GM06990 (cell line): ENCODE measurements around the gene MAP4K1.
"Not testable (repeated sequence)": the region's sequence is repeated elsewhere in the genome, so short reads cannot be mapped to it uniquely, and the experiment has no call there.

Experiments used
- DNase-seq: peaks from one replicate; pipeline ENCODE4 v3.0.0-alpha.2; 2011; ENCODE audit not compliant: insufficient read length; ENCODE audit errors: extremely low read depth
- H3K27me3 ChIP-seq: replicated peaks from 2 replicates; pipeline ENCODE4 v1.6.0; 2011; ENCODE audit warnings: low read length; ENCODE audit not compliant: control insufficient read depth, insufficient read depth
- H3K36me3 ChIP-seq: 2 replicates; pipeline ENCODE4 v1.5.1; 2011; ENCODE audit warnings: low read length; ENCODE audit not compliant: control insufficient read depth, insufficient read depth
- H3K4me3 ChIP-seq: replicated peaks from 2 replicates; pipeline ENCODE4 v1.5.1; 2011; ENCODE audit warnings: low read depth, mild to moderate bottlenecking, control low read depth, low read length
- CTCF ChIP-seq: IDR thresholded peaks from 2 replicates; pipeline ENCODE4 v1.5.1; 2011; ENCODE audit warnings: low read length, control low read depth, mild to moderate bottlenecking, inconsistent platforms; ENCODE audit not compliant: insufficient read depth, poor library complexity, severe bottlenecking

MAP4K1 gene

DNA sequence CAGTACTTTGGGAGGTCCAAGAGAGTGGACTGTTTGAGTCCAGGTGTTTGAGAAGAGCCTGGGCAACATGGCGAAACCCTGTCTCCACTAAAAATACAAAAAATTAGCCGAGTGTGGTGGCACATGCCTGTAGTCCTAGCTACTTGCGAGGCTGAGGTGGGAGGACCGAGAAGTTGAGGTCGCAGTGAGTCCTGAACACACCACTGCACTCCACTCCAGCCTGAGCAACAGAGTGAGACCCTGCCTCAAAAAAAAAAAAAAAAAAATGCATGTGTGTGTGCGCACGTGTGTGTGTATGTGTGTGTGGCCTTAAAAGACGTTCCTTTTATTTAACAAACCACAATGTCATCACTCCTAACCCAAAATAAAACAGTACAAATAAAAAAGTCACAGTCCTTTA is 62.6 kb downstream of the MAP4K1 start:
- Histone ChIP-seq H3K27me3 (no peaks in the 10 kb centered on the region), H3K4me3 (no peak overlapping the region), H3K36me3 (no peaks in the 10 kb centered on the region)
- DNase-seq = no peak
- TF ChIP-seq CTCF = no peak

DNA sequence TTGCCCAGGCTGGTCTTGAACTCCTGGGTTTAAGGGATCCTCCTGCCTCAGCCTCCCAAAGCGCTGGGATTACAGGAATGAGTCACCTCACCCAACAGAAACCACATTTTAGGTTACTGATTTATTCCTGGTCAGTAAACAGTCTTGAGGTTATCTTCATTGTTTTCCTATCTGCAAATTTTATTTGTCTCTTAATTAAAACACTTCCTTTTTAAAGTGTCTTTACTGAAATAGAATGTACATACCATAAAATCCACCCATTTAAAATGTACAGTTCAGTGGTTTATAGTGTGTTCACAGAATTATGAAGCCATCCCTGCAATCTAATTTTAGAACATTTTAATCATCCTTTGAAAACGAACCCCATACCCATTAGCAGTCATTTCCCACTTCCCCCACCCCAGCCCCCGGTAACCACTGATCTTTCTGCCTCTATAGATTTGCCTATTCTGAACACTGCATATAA is 63.0 kb downstream of the MAP4K1 start:
- no peaks in the 10 kb centered on the region for H3K36me3 ChIP-seq

DNA sequence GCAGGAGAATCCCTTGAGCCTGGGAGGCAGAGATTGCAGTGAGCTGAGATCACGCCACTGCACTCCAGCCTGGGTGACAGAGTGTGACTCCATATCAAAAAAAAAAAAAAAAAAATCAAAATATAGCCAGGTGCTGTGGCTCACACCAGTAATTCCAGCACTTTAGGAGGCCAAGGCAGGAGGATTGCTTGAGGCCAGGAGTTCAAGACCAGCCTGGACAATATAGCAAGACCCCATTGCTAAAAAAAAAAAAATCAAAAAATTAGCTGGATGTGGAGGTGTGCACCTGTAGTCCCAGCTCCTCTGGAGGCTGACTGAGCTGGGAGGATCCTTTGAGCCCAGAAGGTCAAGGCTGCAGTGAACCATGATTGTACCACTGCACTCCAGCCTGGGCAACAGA is 64.5 kb downstream of the MAP4K1 start:
- DNase-seq, H3K4me3 ChIP-seq, H3K36me3 ChIP-seq, H3K27me3 ChIP-seq: not testable (repeated sequence)

More for the DNA sequence above, 63.0 kb downstream of the MAP4K1 start:
- H3K27me3 ChIP-seq = no peaks in the 10 kb centered on the region
- peak; percentile 57 for DNase-seq
- TF ChIP-seq CTCF = no peak
- H3K4me3 ChIP-seq = no peak overlapping the region

- DNase-seq = peak; percentile 56
These were observed 66.3 kb downstream of the MAP4K1 start for GRCh38 chr19:38551450-38551813.

GRCh38 chr19:38550376-38550775 is 67.4 kb downstream of the MAP4K1 start:
- Histone ChIP-seq H3K36me3 (no peaks in the 10 kb centered on the region), H3K4me3 (no peak overlapping the region), H3K27me3 (no peaks in the 10 kb centered on the region)
- TF ChIP-seq CTCF = no peak
- no peak for DNase-seq

More at GRCh38 chr19:38551450-38551813, 66.3 kb downstream of the MAP4K1 start:
- no peak overlapping the region for H3K4me3 ChIP-seq
- no peaks in the 10 kb centered on the region for H3K27me3 ChIP-seq
- H3K36me3 ChIP-seq = no peaks in the 10 kb centered on the region
- no peak for TF ChIP-seq CTCF

GRCh38 chr19:38549942-38550341 is 67.8 kb downstream of the MAP4K1 start:
- Histone ChIP-seq H3K27me3 (no peaks in the 10 kb centered on the region), H3K36me3 (no peaks in the 10 kb centered on the region), H3K4me3 (no peak overlapping the region)
- DNase-seq = no peak
- TF ChIP-seq CTCF = no peak
